ENCODE data around the gene PLAGL2.

DNA sequence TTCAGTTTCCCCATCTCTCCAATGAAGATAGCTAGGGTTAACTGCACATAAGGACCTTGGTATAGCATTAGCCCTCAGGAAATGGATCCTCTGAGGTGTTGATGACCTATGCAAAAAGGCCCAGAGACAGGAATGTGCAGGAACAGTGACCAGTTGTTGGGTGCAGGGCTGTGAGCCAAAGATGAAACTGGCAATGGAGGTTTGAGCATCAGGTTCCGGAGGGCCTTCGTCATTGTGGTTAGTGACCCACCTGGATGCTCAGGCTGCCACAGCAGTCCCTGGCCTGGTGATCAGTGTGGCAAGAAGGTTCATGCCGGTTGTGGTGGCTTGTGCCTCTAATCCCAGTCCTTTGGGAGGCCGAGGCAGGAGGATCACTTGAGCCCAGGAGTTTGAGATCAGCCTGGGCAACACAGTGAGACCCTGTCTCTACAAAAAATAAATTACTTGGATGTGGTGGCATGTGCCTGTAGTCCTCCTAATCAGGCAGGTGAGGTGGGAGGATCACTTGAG lies 54.3 kb downstream of the PLAGL2 start:
- TF ChIP-seq, protein P1, sequence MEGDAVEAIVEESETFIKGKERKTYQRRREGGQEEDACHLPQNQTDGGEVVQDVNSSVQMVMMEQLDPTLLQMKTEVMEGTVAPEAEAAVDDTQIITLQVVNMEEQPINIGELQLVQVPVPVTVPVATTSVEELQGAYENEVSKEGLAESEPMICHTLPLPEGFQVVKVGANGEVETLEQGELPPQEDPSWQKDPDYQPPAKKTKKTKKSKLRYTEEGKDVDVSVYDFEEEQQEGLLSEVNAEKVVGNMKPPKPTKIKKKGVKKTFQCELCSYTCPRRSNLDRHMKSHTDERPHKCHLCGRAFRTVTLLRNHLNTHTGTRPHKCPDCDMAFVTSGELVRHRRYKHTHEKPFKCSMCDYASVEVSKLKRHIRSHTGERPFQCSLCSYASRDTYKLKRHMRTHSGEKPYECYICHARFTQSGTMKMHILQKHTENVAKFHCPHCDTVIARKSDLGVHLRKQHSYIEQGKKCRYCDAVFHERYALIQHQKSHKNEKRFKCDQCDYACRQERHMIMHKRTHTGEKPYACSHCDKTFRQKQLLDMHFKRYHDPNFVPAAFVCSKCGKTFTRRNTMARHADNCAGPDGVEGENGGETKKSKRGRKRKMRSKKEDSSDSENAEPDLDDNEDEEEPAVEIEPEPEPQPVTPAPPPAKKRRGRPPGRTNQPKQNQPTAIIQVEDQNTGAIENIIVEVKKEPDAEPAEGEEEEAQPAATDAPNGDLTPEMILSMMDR (IDR thresholded peaks at IDR 0.05) = no peak
- TF ChIP-seq POLR2A (IDR thresholded peaks at IDR 0.05) = no peak
